Transverse colon (tissue), 3 donors: ENCODE results near the gene SET.

Experiments
- POLR2A ChIP-seq: fragments of 450-650 bp; IDR thresholded peaks from one replicate; pipeline ENCODE4 v1.6.1; 2016; ENCODE audit warnings: antibody characterized with exemption, mild to moderate bottlenecking, moderate library complexity
- TF ChIP-seq, protein P1 (sequence below), 5 experiments: fragments of 200-600 bp in 3 of 5; fragments of 450-650 bp in 2 of 5; sonication (generic) in 3 of 5; IDR thresholded peaks; 1 replicate in 2 of 5; 2 replicates in 3 of 5; pipeline ENCODE4 v1.5.1; 2016 to 2017; ENCODE audit warnings: antibody characterized with exemption in 5 of 5, inconsistent platforms in 3 of 5, mild to moderate bottlenecking in 2 of 5, moderate library complexity in 1 of 5

DNA sequence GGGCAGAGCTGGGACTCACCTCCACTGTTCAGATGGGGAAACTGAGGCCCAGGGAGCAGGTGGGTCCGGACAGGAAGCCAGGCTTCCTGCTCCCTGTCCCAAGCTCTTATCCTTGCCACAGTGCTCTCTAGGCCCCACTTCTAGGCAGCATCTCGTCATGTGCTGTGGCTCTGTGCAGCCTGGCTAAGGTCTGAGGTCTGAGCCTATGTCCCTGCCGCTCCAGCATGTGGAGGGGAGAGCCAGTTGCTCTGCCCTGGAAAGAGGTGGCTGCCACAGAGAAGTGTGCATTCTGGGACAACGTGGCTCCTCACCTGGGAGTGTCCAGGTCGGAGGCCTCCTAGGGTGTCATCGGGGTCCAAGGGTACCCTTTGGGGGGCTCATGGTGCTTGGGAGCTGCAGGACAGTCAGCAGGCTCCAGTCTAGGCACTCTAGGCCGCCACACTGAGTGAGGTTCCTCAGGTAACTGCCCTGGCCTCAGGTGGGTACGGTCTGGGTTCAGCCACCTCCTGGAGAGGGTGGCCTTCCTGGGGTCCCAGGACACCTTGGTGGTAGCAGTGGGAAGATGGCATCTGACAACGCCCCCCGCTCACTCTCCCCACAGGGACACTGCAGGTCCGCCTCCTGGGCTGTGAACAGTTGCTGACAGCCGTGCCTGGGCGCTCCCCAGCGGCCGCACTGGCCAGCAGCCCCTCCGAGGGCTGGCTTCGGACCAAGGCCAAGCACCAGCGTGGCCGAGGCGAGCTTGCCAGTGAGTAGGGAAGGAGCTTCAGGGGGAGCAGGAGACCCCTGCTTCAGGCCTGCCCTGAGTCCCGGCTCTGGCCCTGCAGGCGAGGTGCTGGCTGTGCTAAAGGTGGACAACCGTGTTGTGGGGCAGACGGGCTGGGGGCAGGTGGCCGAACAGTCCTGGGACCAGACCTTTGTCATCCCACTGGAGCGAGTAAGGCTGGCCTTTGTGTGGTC, 23.7 kb downstream of the SET start:
- TF ChIP-seq, protein P1, sequence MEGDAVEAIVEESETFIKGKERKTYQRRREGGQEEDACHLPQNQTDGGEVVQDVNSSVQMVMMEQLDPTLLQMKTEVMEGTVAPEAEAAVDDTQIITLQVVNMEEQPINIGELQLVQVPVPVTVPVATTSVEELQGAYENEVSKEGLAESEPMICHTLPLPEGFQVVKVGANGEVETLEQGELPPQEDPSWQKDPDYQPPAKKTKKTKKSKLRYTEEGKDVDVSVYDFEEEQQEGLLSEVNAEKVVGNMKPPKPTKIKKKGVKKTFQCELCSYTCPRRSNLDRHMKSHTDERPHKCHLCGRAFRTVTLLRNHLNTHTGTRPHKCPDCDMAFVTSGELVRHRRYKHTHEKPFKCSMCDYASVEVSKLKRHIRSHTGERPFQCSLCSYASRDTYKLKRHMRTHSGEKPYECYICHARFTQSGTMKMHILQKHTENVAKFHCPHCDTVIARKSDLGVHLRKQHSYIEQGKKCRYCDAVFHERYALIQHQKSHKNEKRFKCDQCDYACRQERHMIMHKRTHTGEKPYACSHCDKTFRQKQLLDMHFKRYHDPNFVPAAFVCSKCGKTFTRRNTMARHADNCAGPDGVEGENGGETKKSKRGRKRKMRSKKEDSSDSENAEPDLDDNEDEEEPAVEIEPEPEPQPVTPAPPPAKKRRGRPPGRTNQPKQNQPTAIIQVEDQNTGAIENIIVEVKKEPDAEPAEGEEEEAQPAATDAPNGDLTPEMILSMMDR (IDR thresholded peaks at IDR 0.05) = no peak
- TF ChIP-seq POLR2A = no peak
